ENCODE results near the gene RXRA. TPM values are rescaled to one million over a fixed set of nuclear protein-coding genes. Genes with fewer than 3 reads are reported as not detected.
A peak's percentile ranks its signal among the peaks of the same experiment; 100 is the strongest.

RXRA gene
- total RNA-seq, 1 experiment from 2014 or later: 31.6 TPM

DNA sequence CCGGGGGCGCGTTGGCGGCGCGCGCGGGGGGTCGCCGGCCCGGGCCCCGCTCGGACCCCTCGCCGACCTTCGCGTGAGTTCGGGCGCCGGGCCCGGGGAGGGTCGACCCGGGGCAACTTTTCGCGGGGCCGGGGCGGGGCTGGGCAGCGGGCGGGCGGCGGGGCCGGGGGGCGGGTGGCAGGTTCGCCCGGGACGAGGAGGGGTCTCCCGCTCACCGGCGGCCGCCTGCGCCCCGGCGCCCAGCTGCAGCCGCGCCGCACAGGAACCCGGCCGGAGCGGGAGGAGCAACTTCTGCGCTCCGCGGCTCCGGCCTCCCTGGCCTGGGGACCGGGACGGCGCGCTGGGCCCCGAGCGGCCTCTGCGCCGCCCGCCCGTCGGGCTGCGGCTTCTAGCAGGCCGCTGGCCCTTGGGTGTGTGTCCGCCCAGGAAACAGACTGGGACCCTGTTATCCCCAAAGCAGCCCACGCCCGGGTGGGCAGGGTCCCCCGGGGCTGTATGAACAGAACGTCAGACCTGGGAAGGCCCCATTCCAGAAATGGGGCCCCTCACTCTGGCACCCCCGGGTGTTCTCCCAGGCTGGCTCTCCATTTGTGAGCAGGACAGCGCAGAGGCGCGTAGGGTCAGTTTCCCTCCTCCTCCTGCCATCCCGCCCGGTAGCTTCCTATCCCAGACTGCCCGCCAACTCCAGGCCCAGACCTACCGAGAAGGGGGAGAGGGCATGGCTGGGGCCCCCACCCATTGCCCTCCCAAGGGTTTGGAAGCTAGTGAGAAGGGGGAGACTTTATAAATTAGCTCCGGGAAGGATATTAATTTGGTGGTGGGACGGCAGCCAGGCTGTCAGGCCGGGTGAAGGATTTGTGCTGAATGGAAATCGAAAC is 708 bp downstream of the RXRA start:
- Histone ChIP-seq H3K4me1 (ENCODE audit: control insufficient read depth, insufficient read depth, low read length) (peaks cover 23% of the 10 kb centered on the region), H3K27me3 (ENCODE audit: control insufficient read depth, insufficient read depth, low read length) (no peaks in the 10 kb centered on the region), H3K36me3 (ENCODE audit: control insufficient read depth, insufficient read depth, low read length) (peaks cover 2% of the 10 kb centered on the region; the same call in 1 of the 2 replicates), H3K4me3 (ENCODE audit: low read depth in 2 of 2, low read length in 2 of 2) (peak overlapping the region; percentile 56 to 71), H3K9me3 (ENCODE audit: control insufficient read depth, insufficient read depth, low read depth, low read length) (no peaks in the 10 kb centered on the region), H3K27ac (ENCODE audit: low read length) (peak overlapping the region; percentile 84)
- ChIA-PET POLR2A (interaction anchor here (0.7 kb wide), 1 partner anchor 15 kb away, joined by 3 read pairs; no protein-coding TSS in a partner anchor), CTCF (interaction anchor here (0.6 to 0.9 kb wide), 2 partner anchors 31 to 118 kb away, joined by 3 read pairs; no protein-coding TSS in a partner anchor)
- intact Hi-C loops (cut with micrococcal nuclease; ENCODE audit: unreplicated experiment) (loop anchor here (10.0 kb wide), 1 partner anchor 152 kb away; no protein-coding TSS in a partner anchor), in situ Hi-C loops (cut with HindIII; ENCODE audit: low pct_unique_long_range_greater_than_20kb, low sequenced_read_pairs) (no loop called here)
- ATAC-seq (0 out of 2 replicates have a peak, but pooled peaks have one; percentile 35), DNase-seq (ENCODE audit: low read depth, low spot score) (no peak)
- no TSS peak for BruUV-seq (replicated peaks)
- no peak for TF ChIP-seq POLR2AphosphoS5 (IDR thresholded peaks at IDR 0.05; ENCODE audit: low read depth, low read length)
- no peak for TF ChIP-seq CTCF (IDR thresholded peaks at IDR 0.05)
- no peak for TF ChIP-seq SIN3A (IDR thresholded peaks at IDR 0.05; ENCODE audit: borderline replicate concordance, insufficient read depth, low read depth, low read length)
- no peak for TF ChIP-seq TCF7L2 (IDR thresholded peaks at IDR 0.05; ENCODE audit: low read depth, low read length)
- TF ChIP-seq, protein P1, sequence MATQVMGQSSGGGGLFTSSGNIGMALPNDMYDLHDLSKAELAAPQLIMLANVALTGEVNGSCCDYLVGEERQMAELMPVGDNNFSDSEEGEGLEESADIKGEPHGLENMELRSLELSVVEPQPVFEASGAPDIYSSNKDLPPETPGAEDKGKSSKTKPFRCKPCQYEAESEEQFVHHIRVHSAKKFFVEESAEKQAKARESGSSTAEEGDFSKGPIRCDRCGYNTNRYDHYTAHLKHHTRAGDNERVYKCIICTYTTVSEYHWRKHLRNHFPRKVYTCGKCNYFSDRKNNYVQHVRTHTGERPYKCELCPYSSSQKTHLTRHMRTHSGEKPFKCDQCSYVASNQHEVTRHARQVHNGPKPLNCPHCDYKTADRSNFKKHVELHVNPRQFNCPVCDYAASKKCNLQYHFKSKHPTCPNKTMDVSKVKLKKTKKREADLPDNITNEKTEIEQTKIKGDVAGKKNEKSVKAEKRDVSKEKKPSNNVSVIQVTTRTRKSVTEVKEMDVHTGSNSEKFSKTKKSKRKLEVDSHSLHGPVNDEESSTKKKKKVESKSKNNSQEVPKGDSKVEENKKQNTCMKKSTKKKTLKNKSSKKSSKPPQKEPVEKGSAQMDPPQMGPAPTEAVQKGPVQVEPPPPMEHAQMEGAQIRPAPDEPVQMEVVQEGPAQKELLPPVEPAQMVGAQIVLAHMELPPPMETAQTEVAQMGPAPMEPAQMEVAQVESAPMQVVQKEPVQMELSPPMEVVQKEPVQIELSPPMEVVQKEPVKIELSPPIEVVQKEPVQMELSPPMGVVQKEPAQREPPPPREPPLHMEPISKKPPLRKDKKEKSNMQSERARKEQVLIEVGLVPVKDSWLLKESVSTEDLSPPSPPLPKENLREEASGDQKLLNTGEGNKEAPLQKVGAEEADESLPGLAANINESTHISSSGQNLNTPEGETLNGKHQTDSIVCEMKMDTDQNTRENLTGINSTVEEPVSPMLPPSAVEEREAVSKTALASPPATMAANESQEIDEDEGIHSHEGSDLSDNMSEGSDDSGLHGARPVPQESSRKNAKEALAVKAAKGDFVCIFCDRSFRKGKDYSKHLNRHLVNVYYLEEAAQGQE (IDR thresholded peaks at IDR 0.05; ENCODE audit: insufficient read depth in 1 of 2, low read depth in 2 of 2, low read length in 1 of 2): no peak

- TF ChIP-seq, protein P1 (IDR thresholded peaks at IDR 0.05; ENCODE audit: insufficient read depth in 1 of 2, low read depth in 2 of 2, low read length in 1 of 2): no peak
- no peak for TF ChIP-seq SIN3A (IDR thresholded peaks at IDR 0.05; ENCODE audit: borderline replicate concordance, insufficient read depth, low read depth, low read length)
- TF ChIP-seq TCF7L2 (IDR thresholded peaks at IDR 0.05; ENCODE audit: low read depth, low read length): no peak
- no peak for TF ChIP-seq POLR2AphosphoS5 (IDR thresholded peaks at IDR 0.05; ENCODE audit: low read depth, low read length)
- no peak for TF ChIP-seq CTCF (IDR thresholded peaks at IDR 0.05)
- BruUV-seq (replicated peaks): no TSS peak
- CTCF ChIA-PET: interaction anchor here (0.9 kb wide), 1 partner anchor 31 kb away, joined by 3 read pairs; no protein-coding TSS in a partner anchor
- in situ Hi-C loops (cut with HindIII; ENCODE audit: low pct_unique_long_range_greater_than_20kb, low sequenced_read_pairs) (no loop called here), intact Hi-C loops (cut with micrococcal nuclease; ENCODE audit: unreplicated experiment) (loop anchor here (10.0 kb wide), 1 partner anchor 153 kb away; no protein-coding TSS in a partner anchor)
- H3K36me3 ChIP-seq (ENCODE audit: control insufficient read depth, insufficient read depth, low read length): peaks cover 2% of the 10 kb centered on the region; the same call in 1 of the 2 replicates
- ATAC-seq (0 out of 2 replicates have a peak, but pooled peaks have one; percentile 14), DNase-seq (ENCODE audit: low read depth, low spot score) (no peak)
- H3K27me3 ChIP-seq (ENCODE audit: control insufficient read depth, insufficient read depth, low read length): no peaks in the 10 kb centered on the region
- H3K9me3 ChIP-seq (ENCODE audit: control insufficient read depth, insufficient read depth, low read depth, low read length): no peaks in the 10 kb centered on the region
- peaks cover 23% of the 10 kb centered on the region for H3K4me1 ChIP-seq (ENCODE audit: control insufficient read depth, insufficient read depth, low read length)
- H3K4me3 ChIP-seq (ENCODE audit: low read depth in 2 of 2, low read length in 2 of 2): peak overlapping the region; percentile 56 to 71
- H3K27ac ChIP-seq (ENCODE audit: low read length): peak overlapping the region; percentile 84
- POLR2A ChIA-PET: interaction anchor here (0.7 kb wide), 1 partner anchor 14 kb away, joined by 3 read pairs; no protein-coding TSS in a partner anchor
Measured at GRCh38 chr9:134327671-134328231, 1.5 kb downstream of the RXRA start.

Measured in Panc1 (cell line).